Parathyroid adenoma (tissue), 2 donors: ENCODE measurements around the gene LSMEM2.

Experiments used
- H2AFZ ChIP-seq: fragments of 300-600 bp; sonication (generic); one replicate; pipeline ENCODE4 v1.7.0; 2017; ENCODE audit warnings: antibody characterized with exemption, mild to moderate bottlenecking
- H3K27ac ChIP-seq: fragments of 300-600 bp; sonication (generic); one replicate; pipeline ENCODE4 v1.7.0; 2017
- H3K27me3 ChIP-seq: fragments of 300-600 bp; sonication (generic); one replicate; pipeline ENCODE4 v1.7.0; 2017; ENCODE audit warnings: low read length; ENCODE audit not compliant: control insufficient read depth, insufficient read depth
- H3K36me3 ChIP-seq: fragments of 300-600 bp; sonication (generic); one replicate; pipeline ENCODE4 v1.7.0; 2017; ENCODE audit warnings: low read length; ENCODE audit not compliant: control insufficient read depth, insufficient read depth
- H3K4me1 ChIP-seq: fragments of 300-600 bp; sonication (generic); one replicate; pipeline ENCODE4 v1.7.0; 2017; ENCODE audit warnings: control low read depth
- H3K4me2 ChIP-seq: fragments of 300-600 bp; sonication (generic); one replicate; pipeline ENCODE4 v1.7.0; 2017; ENCODE audit warnings: low read length
- H3K4me3 ChIP-seq: fragments of 300-600 bp; sonication (generic); one replicate; pipeline ENCODE4 v1.7.0; 2017; ENCODE audit warnings: low read depth, low read length
- H3K79me2 ChIP-seq: fragments of 300-600 bp; sonication (generic); one replicate; pipeline ENCODE4 v1.7.0; 2017; ENCODE audit warnings: control low read depth
- H3K9ac ChIP-seq: fragments of 300-600 bp; sonication (generic); one replicate; pipeline ENCODE4 v1.7.0; 2017; ENCODE audit warnings: mild to moderate bottlenecking
- H3K9me3 ChIP-seq: fragments of 300-600 bp; sonication (generic); one replicate; pipeline ENCODE4 v1.7.0; 2017; ENCODE audit warnings: low read length; ENCODE audit not compliant: control insufficient read depth
- CTCF ChIP-seq: fragments of 300-600 bp; sonication (generic); IDR thresholded peaks from one replicate; pipeline ENCODE4 v1.7.0; 2017; ENCODE audit warnings: antibody characterized with exemption, mild to moderate bottlenecking
- donor health status: primary hyperparathyroidism.

Gene LSMEM2

DNA sequence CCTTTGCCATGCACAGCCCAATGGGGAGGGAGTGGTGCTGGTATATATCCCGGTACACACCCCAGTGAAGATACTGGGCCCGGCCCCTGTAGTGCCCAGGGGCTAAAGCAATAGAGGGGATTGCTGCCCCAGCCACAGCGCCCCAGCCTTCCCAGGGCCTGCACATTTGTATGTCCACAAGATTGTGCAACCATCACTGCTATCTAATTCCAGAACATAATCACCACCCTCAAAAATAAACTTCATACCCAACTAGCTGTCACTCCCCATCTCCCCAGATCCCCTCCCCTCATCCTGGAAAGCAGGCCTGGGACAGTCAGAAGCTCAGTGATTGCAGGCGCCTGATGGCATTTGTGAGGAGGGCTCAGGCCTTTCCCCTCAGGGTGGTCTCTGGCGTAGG is 29.4 kb upstream of the LSMEM2 start:
- Histone ChIP-seq H3K9ac (no peak overlapping the region), H3K9me3 (no peaks in the 10 kb centered on the region), H3K27me3 (no peaks in the 10 kb centered on the region), H3K27ac (no peak overlapping the region), H3K36me3 (no peaks in the 10 kb centered on the region), H2AFZ (no peak overlapping the region), H3K79me2 (peaks cover 71% of the 10 kb centered on the region), H3K4me3 (no peak overlapping the region), H3K4me1 (peaks cover 59% of the 10 kb centered on the region), H3K4me2 (no peak overlapping the region)
- TF ChIP-seq CTCF = no peak

DNA sequence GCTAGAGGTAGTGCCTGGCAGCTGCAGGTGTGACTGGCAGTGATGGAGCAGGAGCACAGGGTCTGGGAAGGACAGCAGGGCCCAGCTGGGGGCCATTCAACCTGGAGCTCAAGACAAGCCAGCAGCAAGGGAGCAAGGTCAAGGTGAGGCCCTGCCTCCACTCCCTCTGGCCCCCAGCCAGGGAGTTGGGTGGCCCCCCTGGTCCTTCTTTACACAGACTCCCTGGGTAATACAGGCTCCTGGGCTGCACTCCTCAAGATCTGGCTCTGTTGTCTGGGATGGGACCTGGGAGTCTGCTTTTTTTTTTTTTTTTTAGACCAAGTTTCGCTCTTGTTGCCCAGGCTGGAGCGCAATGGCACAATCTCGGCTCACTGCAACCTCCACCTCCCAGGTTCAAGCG is 28.4 kb upstream of the LSMEM2 start:
- Histone ChIP-seq H3K9me3 (no peaks in the 10 kb centered on the region), H3K4me3 (no peak overlapping the region), H3K9ac (no peak overlapping the region), H3K4me1 (peaks cover 49% of the 10 kb centered on the region), H3K27me3 (no peaks in the 10 kb centered on the region), H3K4me2 (no peak overlapping the region), H2AFZ (no peak overlapping the region), H3K79me2 (peaks cover 65% of the 10 kb centered on the region), H3K36me3 (no peaks in the 10 kb centered on the region), H3K27ac (no peak overlapping the region)
- no peak for TF ChIP-seq CTCF

- no peak overlapping the region for H3K27ac ChIP-seq
These were observed 27.7 kb upstream of the LSMEM2 start for GRCh38 chr3:50251220-50251619.

GRCh38 chr3:50254577-50255250 is 24.2 kb upstream of the LSMEM2 start:
- H3K9me3 ChIP-seq = no peaks in the 10 kb centered on the region
- H3K79me2 ChIP-seq = peaks cover 36% of the 10 kb centered on the region
- no peak for TF ChIP-seq CTCF
- peaks cover 18% of the 10 kb centered on the region for H3K4me1 ChIP-seq
- no peak overlapping the region for H3K4me2 ChIP-seq
- H3K27me3 ChIP-seq = no peaks in the 10 kb centered on the region
- no peaks in the 10 kb centered on the region for H3K36me3 ChIP-seq
- no peak overlapping the region for H2AFZ ChIP-seq
- H3K4me3 ChIP-seq = no peak overlapping the region
- no peak overlapping the region for H3K9ac ChIP-seq
- H3K27ac ChIP-seq = peak overlapping the region; percentile 55

More at GRCh38 chr3:50251220-50251619, 27.7 kb upstream of the LSMEM2 start:
- Histone ChIP-seq H3K4me1 (peaks cover 42% of the 10 kb centered on the region), H3K4me2 (no peak overlapping the region), H3K9ac (no peak overlapping the region), H2AFZ (no peak overlapping the region), H3K4me3 (no peak overlapping the region), H3K27me3 (no peaks in the 10 kb centered on the region), H3K36me3 (no peaks in the 10 kb centered on the region), H3K9me3 (no peaks in the 10 kb centered on the region), H3K79me2 (peaks cover 63% of the 10 kb centered on the region)
- TF ChIP-seq CTCF = no peak

DNA sequence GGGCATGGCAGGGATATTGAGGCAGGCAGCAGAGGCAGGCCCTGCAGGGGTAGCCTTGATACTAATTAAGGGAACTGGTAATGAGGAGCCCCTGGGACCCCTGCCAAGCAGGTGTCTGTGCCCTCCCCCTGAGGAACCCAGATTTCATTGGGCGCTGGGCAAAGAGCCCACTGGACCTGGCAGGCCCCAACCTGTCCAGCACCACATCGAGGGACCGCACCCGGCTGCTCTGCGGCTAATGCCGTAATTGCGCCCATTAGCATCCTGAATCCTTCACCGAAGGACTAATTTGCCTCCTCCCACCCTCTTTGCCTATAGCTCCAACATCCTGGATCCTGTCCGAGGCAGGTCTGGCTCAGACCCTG is 23.7 kb upstream of the LSMEM2 start:
- Histone ChIP-seq H3K27me3 (no peaks in the 10 kb centered on the region), H3K36me3 (no peaks in the 10 kb centered on the region), H3K9me3 (no peaks in the 10 kb centered on the region), H3K9ac (no peak overlapping the region), H3K4me2 (no peak overlapping the region), H3K4me3 (no peak overlapping the region), H3K79me2 (peaks cover 30% of the 10 kb centered on the region), H2AFZ (no peak overlapping the region), H3K27ac (peak overlapping the region; percentile 42), H3K4me1 (peaks cover 16% of the 10 kb centered on the region)
- TF ChIP-seq CTCF = no peak
